Left lung (tissue), 14 donors: ENCODE data around the gene FOXB2. TPM values are rescaled to one million over a fixed set of nuclear protein-coding genes. Genes with fewer than 3 reads are reported as not detected.
"Not testable (repeated sequence)": the region's sequence is repeated elsewhere in the genome, so short reads cannot be mapped to it uniquely, and the experiment has no call there.

Source experiments
- ATAC-seq: fragments of 200-7000 bp; cut with Tn5 transposase; one replicate; pipeline ENCODE4 v1.9.1; 2020; ENCODE audit warnings: moderate library complexity
- DNase-seq, 4 donors: peaks; one replicate each; pipeline ENCODE4 v3.0.0-alpha.2; 2013 to 2020
- H3K27ac ChIP-seq, 2 donors: fragments of 200-600 bp; sonication (generic) in 1 of 2; one replicate each; pipeline versions ENCODE4 v1.5.0 to v1.8.0; 2020 to 2021
- H3K27me3 ChIP-seq, 2 donors: fragments of 200-600 bp; sonication (generic) in 1 of 2; one replicate each; pipeline versions ENCODE4 v1.5.0 to v1.8.0; 2020 to 2021
- H3K36me3 ChIP-seq, 2 donors: fragments of 200-600 bp; sonication (generic) in 1 of 2; one replicate each; pipeline versions ENCODE4 v1.5.0 to v1.8.0; 2020 to 2021
- H3K4me1 ChIP-seq, 2 donors: fragments of 200-600 bp; one replicate each; pipeline ENCODE4 v1.8.0; 2021
- H3K4me3 ChIP-seq, 2 donors: fragments of 200-600 bp; sonication (generic) in 1 of 2; one replicate each; pipeline versions ENCODE4 v1.5.0 to v1.8.0; 2020 to 2021; ENCODE audit warnings: mild to moderate bottlenecking in 1 of 2
- H3K9me3 ChIP-seq, 2 donors: fragments of 200-600 bp; sonication (generic) in 1 of 2; one replicate each; pipeline versions ENCODE4 v1.5.0 to v1.8.0; 2020 to 2021
- CTCF ChIP-seq, 2 donors: fragments of 200-600 bp; sonication (generic) in 1 of 2; IDR thresholded peaks; one replicate each; pipeline versions ENCODE4 v1.5.0 to v1.8.0; 2021; ENCODE audit warnings: antibody characterized with exemption in 2 of 2
- intact Hi-C, 2 donors: fragments of 100-400 bp; cut with DNase I; formaldehyde crosslinking; loops; one replicate each; pipeline versions ENCODE4 v1.11.2 to v1.14.2; 2022
- long read RNA-seq, 12 donors: library from polyadenylated mRNA in 2 of 12; unstranded in 2 of 12; transcript quantifications; one replicate each; pipeline ENCODE4 v2.0.0 and lab custom pipeline, GENCODE V29; 2019 to 2026
- polyA plus RNA-seq, 6 donors: library from polyadenylated mRNA; unstranded; fragments of 120-200 nt; gene quantifications; one replicate each; pipeline ENCODE4 v1.2.1, GENCODE V29; 2013; ENCODE audit not compliant: insufficient read length in 6 of 6
- total RNA-seq, 2 donors: library from RNA; stranded (reverse); fragmentation: NEBNext Ultra II Directional; extraction: Animal tissue kit (Norgen Biotek cat#: 25700); gene quantifications; one replicate each; pipeline ENCODE4 v1.2.1, GENCODE V29; 2021
- donor health status: DM: no; HTN: yes; CAD: no.
- donor health status: DM: no; HTN: no; CAD: no.

FOXB2 gene
- total RNA-seq (not detected), polyA plus RNA-seq (not detected)
- long read RNA-seq, donor 1: 0 reads
- long read RNA-seq, donor 2: 0 reads
- long read RNA-seq, donor 3: 0 reads
- long read RNA-seq, donor 4: 0 reads
- long read RNA-seq, donor 5: 0 reads
- long read RNA-seq, donor 6: 0 reads
- long read RNA-seq, donor 7: 0 reads
- long read RNA-seq, donor 8: 0 reads
- long read RNA-seq, donor 9: 0 reads
- long read RNA-seq, donor 10: 0 reads
- long read RNA-seq, donor 11: 0 reads
- long read RNA-seq, donor 12: 0 reads

- intact Hi-C loops: no loop called here
- Histone ChIP-seq H3K27me3 (peaks cover 97 to 100% of the 10 kb centered on the region in 2 donors), H3K36me3 (no peaks in the 10 kb centered on the region), H3K4me3 (peak within 1 kb of the TSS in 1 of 2 donors; percentile 11), H3K4me1 (peaks cover 14 to 58% of the 10 kb centered on the region in 2 donors), H3K27ac (no peak within 1 kb of the TSS), H3K9me3 (no peaks in the 10 kb centered on the region)
- DNase-seq: peak in 1 of 4 donors; percentile 61
- TF ChIP-seq CTCF (IDR thresholded peaks at IDR 0.05): no peak
- ATAC-seq: no peak
Observed at GRCh38 chr9:77019236-77019925, at the start of gene FOXB2. TSS of gene FOXB2 (plus strand) at chr9:77019655. CDS start at chr9:77019655, 0 bp downstream.

GRCh38 chr9:76969716-76970115 is 49.7 kb upstream of the FOXB2 start:
- Histone ChIP-seq H3K4me1 (no peaks in the 10 kb centered on the region), H3K27me3 (no peaks in the 10 kb centered on the region), H3K4me3 (no peak overlapping the region), H3K9me3 (peaks cover 0 to 4% of the 10 kb centered on the region in 2 donors), H3K27ac (no peak overlapping the region), H3K36me3 (no peaks in the 10 kb centered on the region)
- intact Hi-C loops: no loop called here
- no peak for ATAC-seq
- TF ChIP-seq CTCF (IDR thresholded peaks at IDR 0.05): no peak
- no peak for DNase-seq

- H3K4me1 ChIP-seq, ATAC-seq, H3K4me3 ChIP-seq, DNase-seq, intact Hi-C loops, H3K27ac ChIP-seq, H3K9me3 ChIP-seq, H3K27me3 ChIP-seq, H3K36me3 ChIP-seq: not testable (repeated sequence)
Observed at GRCh38 chr9:76978831-76979230, 40.6 kb upstream of the FOXB2 start.

- Histone ChIP-seq H3K4me1 (no peaks in the 10 kb centered on the region), H3K9me3 (no peaks in the 10 kb centered on the region)
- ATAC-seq: no peak
Observed at GRCh38 chr9:76980566-76980965, 38.9 kb upstream of the FOXB2 start.

GRCh38 chr9:76984486-76984885 is 35.0 kb upstream of the FOXB2 start:
- Histone ChIP-seq H3K9me3 (no peaks in the 10 kb centered on the region), H3K4me1 (no peaks in the 10 kb centered on the region), H3K27ac (no peak overlapping the region), H3K36me3 (no peaks in the 10 kb centered on the region), H3K27me3 (peaks cover 0 to 29% of the 10 kb centered on the region in 2 donors), H3K4me3 (no peak overlapping the region)
- no peak for DNase-seq
- intact Hi-C loops: no loop called here
- no peak for TF ChIP-seq CTCF (IDR thresholded peaks at IDR 0.05)
- no peak for ATAC-seq

More at GRCh38 chr9:76980566-76980965, 38.9 kb upstream of the FOXB2 start:
- H3K4me3 ChIP-seq: no peak overlapping the region
- H3K36me3 ChIP-seq: no peaks in the 10 kb centered on the region
- DNase-seq: no peak
- TF ChIP-seq CTCF (IDR thresholded peaks at IDR 0.05): no peak
- intact Hi-C loops: no loop called here
- H3K27me3 ChIP-seq: peaks cover 0 to 17% of the 10 kb centered on the region in 2 donors
- H3K27ac ChIP-seq: no peak overlapping the region
